HL-60 (cell line): ENCODE data around the gene FEZ2.

ENCODE experiments used
- GABPA ChIP-seq: IDR thresholded peaks from 2 replicates; pipeline ENCODE4 v1.6.1; 2012; ENCODE audit warnings: low read depth
- POLR2AphosphoS5 ChIP-seq: IDR thresholded peaks from 2 replicates; pipeline ENCODE4 v1.6.1; 2012; ENCODE audit warnings: low read depth
- REST ChIP-seq: IDR thresholded peaks from 2 replicates; pipeline ENCODE4 v1.6.1; 2012; ENCODE audit warnings: low read depth; ENCODE audit not compliant: insufficient replicate concordance
- SPI1 ChIP-seq: IDR thresholded peaks from 2 replicates; pipeline ENCODE4 v1.6.1; 2012; ENCODE audit warnings: low read depth, mild to moderate bottlenecking, borderline replicate concordance
- TF ChIP-seq, protein P1 (sequence below): IDR thresholded peaks from one replicate; pipeline ENCODE4 v1.5.1; 2011; ENCODE audit warnings: low read length, control low read depth, inconsistent platforms; ENCODE audit not compliant: insufficient read depth

GRCh38 chr2:36561237-36561944 is 36.6 kb downstream of the FEZ2 start:
- TF ChIP-seq GABPA (no peak), POLR2AphosphoS5 (no peak), REST (no peak), SPI1 (no peak)
- TF ChIP-seq, protein P1, sequence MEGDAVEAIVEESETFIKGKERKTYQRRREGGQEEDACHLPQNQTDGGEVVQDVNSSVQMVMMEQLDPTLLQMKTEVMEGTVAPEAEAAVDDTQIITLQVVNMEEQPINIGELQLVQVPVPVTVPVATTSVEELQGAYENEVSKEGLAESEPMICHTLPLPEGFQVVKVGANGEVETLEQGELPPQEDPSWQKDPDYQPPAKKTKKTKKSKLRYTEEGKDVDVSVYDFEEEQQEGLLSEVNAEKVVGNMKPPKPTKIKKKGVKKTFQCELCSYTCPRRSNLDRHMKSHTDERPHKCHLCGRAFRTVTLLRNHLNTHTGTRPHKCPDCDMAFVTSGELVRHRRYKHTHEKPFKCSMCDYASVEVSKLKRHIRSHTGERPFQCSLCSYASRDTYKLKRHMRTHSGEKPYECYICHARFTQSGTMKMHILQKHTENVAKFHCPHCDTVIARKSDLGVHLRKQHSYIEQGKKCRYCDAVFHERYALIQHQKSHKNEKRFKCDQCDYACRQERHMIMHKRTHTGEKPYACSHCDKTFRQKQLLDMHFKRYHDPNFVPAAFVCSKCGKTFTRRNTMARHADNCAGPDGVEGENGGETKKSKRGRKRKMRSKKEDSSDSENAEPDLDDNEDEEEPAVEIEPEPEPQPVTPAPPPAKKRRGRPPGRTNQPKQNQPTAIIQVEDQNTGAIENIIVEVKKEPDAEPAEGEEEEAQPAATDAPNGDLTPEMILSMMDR, result no peak
